NCI-H2227 (cell line): ENCODE results near the gene NAT10.
A peak's percentile ranks its signal among the peaks of the same experiment; 100 is the strongest.

Experiments used
- DNase-seq: peaks from one replicate; lab custom pipeline; 2025; ENCODE audit not compliant: unreplicated experiment; lab: John Stamatoyannopoulos, UW

NAT10 gene

DNA sequence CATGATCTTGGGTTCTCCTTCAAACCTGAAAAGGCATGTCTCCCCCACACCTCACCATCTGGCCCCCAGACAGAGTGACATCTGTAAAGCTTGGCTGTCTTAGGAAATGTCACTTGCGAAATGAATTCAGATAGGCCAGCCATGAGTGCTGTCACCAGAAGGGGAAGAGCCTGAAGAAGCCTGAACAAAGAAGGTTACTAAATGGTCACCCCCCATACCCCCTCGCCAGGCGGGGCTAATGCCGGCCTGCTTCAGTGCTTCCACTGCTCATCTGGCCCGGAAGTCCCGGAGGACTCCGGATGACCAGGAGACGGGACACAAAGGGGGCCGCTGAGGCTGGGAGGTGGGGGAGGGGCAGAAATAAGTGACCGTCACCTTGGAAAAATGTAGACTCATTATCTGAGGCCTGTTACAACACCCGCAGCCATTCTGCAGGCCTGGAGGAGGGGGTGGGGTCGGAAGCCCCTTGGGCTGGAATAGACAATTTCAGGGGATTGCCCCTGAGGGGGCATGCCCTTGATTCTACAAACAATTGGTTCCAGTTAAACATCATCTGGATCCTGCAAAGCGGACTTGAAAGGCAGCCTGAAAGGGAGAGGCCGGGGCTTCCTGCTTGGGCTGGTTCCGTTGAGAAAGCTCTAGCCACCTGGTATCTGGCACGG is 43.2 kb downstream of the NAT10 start:
- peak; percentile 22 for DNase-seq

GRCh38 chr11:34149274-34149673 is 43.8 kb downstream of the NAT10 start:
- peak; percentile 14 for DNase-seq

DNA sequence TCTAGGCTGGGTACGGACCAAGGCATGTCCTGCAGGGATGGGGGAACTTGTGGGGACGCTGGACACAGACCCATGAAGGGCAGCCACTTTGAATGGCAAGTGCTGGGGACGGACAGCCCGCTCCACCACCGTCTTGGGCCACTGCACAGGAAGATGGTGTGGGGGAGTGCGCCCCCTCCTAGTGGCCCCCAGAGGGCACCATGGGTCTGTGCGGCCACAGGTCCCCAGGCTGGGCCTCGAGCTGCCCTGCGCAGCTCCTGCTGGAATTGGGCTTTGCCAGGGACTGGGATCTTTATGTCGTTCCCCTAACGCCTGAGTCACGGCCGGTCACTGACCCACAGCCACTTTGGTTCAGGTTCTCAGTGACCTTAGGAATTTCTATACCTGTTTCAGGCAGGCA is 44.4 kb downstream of the NAT10 start:
- peak; percentile 4 for DNase-seq

DNA sequence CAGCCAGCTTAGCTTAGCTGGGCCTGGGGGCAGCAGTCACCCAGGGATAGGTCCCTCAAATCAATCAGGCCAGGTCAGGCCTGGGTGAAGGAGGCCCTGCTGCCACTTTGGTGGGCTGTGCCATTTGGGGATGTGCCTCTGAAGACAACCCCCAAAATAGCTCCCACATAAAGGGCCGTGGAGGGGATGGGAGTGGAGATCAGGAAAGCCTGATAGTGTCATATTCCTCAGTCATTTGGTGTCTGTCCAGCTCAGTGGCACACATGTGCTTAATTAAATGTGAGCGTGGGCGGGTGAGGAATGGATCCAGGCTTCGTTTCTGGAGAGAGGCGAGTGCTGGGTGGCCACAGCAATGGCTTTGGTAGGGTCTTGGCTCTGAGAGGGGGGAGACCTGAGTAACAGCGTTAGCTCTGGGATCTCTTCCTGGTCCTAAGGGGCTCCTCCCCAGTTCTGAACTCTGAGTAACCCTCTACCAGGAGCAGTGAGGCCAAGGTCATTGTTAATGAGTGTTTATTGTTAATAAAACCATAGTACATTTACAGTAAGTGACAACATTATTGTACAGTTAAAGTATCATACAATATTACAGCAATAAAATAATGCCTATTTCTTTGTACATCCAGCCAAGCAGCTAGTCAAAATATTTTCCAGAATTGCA is 45.2 kb downstream of the NAT10 start:
- DNase-seq: no peak

DNA sequence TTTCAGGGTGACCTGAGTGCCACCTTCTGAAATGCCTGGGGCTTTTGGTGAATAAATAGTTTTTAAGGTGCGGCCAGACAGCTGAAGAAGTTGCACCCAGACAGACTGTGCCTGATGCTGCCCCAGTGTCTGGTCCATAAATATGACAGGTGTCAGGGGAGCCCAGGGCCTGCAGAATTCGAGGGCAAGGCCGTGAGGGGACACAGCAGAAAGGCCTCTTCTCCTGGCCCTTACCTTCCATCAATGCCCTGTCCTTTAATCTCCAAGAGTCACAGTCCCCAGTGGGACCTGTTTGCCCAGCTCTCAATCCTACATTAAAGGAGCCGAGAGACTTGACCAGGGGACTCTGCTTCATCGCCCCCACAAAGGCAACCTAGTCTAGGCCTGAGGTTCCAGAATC is 45.7 kb downstream of the NAT10 start:
- DNase-seq: no peak

GRCh38 chr11:34151916-34152845 is 46.8 kb downstream of the NAT10 start:
- no peak for DNase-seq

DNA sequence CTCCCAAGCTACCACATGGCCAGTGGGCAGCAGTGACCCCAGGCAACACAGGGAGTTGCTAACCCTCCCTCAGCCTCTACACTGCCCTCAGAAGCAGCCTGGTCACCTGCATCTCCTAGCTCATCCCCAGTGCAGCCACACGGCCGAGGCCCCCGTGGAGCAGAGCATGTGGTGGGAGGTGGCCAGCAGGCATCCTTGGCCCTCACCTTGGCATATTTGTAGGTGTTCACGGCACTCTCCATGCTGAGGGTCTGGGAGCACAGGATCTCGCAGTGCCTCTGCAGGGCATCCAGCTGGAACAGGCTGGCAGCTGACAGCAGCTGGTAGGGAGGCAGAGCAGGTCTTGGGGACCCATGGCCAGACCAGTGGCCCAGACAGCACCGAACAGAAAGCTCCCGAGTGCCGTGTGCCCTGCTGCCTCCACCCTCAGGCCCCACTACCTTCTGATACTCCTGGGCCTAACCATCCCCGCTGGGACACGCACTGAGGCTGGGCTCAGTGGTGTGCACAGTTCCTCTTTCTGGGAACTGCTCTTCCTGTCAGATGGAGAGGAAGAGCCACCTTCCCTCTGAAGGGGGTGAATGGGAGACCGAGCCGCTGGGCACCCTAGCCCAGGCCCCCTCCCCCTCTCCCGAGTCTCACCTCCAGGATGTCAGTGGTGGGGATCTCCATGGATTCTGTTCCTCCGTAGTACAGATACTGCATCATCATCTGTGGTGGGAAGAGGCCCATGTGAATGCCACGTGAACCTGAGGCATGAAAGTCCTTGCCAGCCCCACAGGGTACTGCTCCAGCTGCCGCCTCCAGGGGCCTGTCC is 48.8 kb downstream of the NAT10 start:
- no peak for DNase-seq

GRCh38 chr11:34155057-34155756 is 49.8 kb downstream of the NAT10 start:
- DNase-seq: no peak

DNA sequence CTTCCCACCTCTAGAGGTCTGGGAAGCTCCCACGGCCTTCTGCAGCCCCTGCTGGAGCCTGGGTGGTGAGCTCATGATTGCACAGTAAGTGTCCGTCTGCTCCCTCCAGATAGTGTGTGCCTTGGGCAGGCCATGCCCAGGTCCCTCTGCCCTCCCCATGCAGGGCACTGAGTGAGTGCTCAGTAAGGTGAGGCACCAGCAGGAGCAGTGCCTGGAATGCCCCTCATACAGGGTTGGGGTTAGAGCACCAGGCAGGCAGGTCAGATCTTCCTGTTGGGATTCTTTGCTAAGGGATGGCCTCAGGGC is 50.3 kb downstream of the NAT10 start:
- no peak for DNase-seq

DNA sequence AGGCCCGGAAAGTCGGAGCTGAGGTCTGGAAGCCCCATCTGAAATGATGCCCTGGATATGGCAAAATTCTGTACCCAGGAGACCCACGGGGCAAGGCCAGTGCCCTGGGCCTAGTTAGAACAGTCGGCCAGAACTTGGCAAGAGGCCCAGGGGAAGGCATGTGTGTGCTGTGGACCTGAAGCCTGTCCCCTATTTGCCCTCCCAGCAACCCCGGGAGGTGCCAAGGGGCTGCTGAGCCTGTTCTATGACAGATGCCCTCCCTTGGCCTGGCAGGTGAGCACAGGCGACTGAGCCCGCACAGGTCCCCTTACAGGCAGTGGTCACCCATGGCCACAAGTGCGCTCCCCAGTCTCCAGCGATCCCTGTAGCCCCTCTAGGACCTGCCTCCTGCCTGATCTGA is 51.7 kb downstream of the NAT10 start:
- no peak for DNase-seq

GRCh38 chr11:34158661-34159060 is 53.2 kb downstream of the NAT10 start:
- no peak for DNase-seq

GRCh38 chr11:34160049-34160721 is 54.8 kb downstream of the NAT10 start:
- no peak for DNase-seq

- no peak for DNase-seq
These were observed 55.4 kb downstream of the NAT10 start for GRCh38 chr11:34160791-34161190.

DNA sequence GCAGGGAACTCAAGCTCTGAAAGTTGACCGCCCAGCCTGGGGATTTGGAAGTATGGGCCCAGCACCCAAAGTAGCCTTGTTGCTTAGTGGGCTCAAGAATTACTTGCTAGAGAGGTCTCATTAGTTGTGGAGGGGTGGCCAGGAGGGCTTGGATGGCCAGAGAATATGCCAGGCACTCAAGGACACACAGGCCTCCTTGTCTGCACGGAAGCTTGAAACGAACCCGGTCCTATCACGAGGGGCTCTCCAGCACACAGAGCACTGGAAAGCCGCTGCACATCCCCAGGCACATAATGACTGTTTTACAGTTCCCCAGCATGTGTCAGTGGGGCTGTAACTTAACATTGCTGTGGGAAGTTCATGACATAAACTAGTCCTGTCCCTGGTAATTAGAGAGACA is 55.9 kb downstream of the NAT10 start:
- DNase-seq: no peak

- no peak for DNase-seq
These were observed 56.5 kb downstream of the NAT10 start for GRCh38 chr11:34161812-34162492.

GRCh38 chr11:34162493-34162820 is 57.0 kb downstream of the NAT10 start:
- DNase-seq: no peak

- DNase-seq: no peak
These were observed 57.4 kb downstream of the NAT10 start for GRCh38 chr11:34162856-34163255.

DNA sequence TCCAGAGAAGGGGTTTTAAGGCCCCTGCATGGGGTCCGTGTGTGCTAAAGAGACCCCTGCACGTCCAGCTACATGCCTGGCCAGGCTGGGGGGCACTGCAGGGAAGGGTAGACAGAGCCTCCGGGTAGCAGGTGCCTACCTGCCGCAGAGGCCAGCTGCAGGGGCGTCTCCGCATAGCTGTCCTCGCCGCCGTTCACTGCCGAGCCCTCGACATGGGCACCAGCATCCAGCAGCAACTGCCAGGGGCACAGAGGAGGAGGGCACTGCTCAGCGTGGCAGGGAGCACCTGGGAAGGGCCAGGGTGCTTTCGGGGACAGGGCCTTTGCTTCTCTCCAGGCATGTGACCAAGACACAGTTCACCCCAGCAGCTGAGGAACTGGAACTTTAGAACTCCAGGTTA is 59.7 kb downstream of the NAT10 start:
- DNase-seq: no peak

GRCh38 chr11:34165786-34166555 is 60.5 kb downstream of the NAT10 start:
- no peak for DNase-seq
